HL-60 (cell line): Measurements from ENCODE around the gene AKAP5.

Experiments
- POLR2AphosphoS5 ChIP-seq: IDR thresholded peaks from 2 replicates; pipeline ENCODE4 v1.6.1; 2012; ENCODE audit warnings: low read depth
- REST ChIP-seq: IDR thresholded peaks from 2 replicates; pipeline ENCODE4 v1.6.1; 2012; ENCODE audit warnings: low read depth; ENCODE audit not compliant: insufficient replicate concordance
- SPI1 ChIP-seq: IDR thresholded peaks from 2 replicates; pipeline ENCODE4 v1.6.1; 2012; ENCODE audit warnings: low read depth, mild to moderate bottlenecking, borderline replicate concordance
- TF ChIP-seq, protein P1 (sequence below): IDR thresholded peaks from one replicate; pipeline ENCODE4 v1.5.1; 2011; ENCODE audit warnings: low read length, control low read depth, inconsistent platforms; ENCODE audit not compliant: insufficient read depth

DNA sequence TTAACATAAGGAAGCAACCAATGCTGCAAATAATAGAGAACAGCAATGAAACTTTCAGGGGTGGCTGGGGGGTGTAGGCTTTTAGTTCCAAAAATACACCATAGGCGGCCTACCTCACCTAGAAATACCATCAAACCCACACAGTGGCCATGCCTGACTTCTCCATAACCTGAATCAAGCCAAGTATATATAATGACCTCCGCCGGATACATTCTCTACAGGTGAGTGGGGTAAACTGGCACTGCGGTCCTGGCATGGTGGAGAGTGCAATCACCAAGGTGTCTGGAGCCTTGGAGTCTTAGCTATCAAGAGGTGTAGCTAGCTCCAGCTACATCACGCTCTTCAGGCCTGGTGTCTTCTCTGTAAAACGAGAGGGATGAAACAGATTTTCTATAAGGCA is 37.2 kb downstream of the AKAP5 start:
- TF ChIP-seq, protein P1, sequence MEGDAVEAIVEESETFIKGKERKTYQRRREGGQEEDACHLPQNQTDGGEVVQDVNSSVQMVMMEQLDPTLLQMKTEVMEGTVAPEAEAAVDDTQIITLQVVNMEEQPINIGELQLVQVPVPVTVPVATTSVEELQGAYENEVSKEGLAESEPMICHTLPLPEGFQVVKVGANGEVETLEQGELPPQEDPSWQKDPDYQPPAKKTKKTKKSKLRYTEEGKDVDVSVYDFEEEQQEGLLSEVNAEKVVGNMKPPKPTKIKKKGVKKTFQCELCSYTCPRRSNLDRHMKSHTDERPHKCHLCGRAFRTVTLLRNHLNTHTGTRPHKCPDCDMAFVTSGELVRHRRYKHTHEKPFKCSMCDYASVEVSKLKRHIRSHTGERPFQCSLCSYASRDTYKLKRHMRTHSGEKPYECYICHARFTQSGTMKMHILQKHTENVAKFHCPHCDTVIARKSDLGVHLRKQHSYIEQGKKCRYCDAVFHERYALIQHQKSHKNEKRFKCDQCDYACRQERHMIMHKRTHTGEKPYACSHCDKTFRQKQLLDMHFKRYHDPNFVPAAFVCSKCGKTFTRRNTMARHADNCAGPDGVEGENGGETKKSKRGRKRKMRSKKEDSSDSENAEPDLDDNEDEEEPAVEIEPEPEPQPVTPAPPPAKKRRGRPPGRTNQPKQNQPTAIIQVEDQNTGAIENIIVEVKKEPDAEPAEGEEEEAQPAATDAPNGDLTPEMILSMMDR = no peak
- no peak for TF ChIP-seq SPI1
- no peak for TF ChIP-seq REST
- no peak for TF ChIP-seq POLR2AphosphoS5
